Hepatocyte (in vitro differentiated cells): Measurements from ENCODE around the gene TMEM179B.

ENCODE experiments used
- EZH2 ChIP-seq: fragments of 200-600 bp; sonication (generic); IDR thresholded peaks from 2 replicates; pipeline ENCODE4 v1.6.1; 2016; ENCODE audit warnings: antibody characterized with exemption, mild to moderate bottlenecking, borderline replicate concordance
- TF ChIP-seq, protein P1 (sequence below): fragments of 200-600 bp; sonication (generic); IDR thresholded peaks from 2 replicates; pipeline ENCODE4 v1.5.1; 2016; ENCODE audit warnings: antibody characterized with exemption, mild to moderate bottlenecking; ENCODE audit not compliant: poor library complexity

- TF ChIP-seq, protein P1, sequence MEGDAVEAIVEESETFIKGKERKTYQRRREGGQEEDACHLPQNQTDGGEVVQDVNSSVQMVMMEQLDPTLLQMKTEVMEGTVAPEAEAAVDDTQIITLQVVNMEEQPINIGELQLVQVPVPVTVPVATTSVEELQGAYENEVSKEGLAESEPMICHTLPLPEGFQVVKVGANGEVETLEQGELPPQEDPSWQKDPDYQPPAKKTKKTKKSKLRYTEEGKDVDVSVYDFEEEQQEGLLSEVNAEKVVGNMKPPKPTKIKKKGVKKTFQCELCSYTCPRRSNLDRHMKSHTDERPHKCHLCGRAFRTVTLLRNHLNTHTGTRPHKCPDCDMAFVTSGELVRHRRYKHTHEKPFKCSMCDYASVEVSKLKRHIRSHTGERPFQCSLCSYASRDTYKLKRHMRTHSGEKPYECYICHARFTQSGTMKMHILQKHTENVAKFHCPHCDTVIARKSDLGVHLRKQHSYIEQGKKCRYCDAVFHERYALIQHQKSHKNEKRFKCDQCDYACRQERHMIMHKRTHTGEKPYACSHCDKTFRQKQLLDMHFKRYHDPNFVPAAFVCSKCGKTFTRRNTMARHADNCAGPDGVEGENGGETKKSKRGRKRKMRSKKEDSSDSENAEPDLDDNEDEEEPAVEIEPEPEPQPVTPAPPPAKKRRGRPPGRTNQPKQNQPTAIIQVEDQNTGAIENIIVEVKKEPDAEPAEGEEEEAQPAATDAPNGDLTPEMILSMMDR = no peak
- no peak for TF ChIP-seq EZH2
Measured at GRCh38 chr11:62804310-62805075, 17.3 kb downstream of the TMEM179B start.
